OCI-LY3 (cell line): ENCODE measurements around the gene CTSE.
"Not testable (repeated sequence)": the region's sequence is repeated elsewhere in the genome, so short reads cannot be mapped to it uniquely, and the experiment has no call there.

Source experiments
- EZH2phosphoT487 ChIP-seq: fragments of 200-600 bp; shearing (Covaris generic); IDR thresholded peaks from 2 replicates; pipeline ENCODE4 v1.6.1; 2018; ENCODE audit warnings: antibody characterized with exemption, mixed run types, low read depth
- TF ChIP-seq, protein P1 (sequence below): fragments of 200-600, 300-600 bp; sonication (generic); IDR thresholded peaks from 2 replicates; pipeline ENCODE4 v1.5.1; 2014; ENCODE audit warnings: antibody characterized with exemption, low read length, low read depth

DNA sequence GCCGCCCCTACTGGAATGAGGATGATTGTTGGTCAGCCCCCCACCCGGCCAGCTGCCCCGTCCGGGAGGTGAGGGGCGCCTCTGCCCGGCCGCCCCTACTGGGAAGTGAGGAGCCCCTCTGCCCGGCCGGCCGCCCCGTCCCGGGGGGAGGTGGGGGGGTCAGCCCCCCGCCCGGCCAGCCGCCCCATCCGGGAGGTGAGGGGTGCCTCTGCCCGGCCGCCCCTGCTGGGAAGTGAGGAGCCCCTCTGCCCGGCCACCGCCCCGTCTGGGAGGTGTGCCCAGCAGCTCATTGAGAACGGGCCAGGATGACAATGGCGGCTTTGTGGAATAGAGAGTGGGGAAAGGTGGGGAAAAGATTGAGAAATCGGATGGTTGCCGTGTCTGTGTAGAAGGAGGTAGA is 40.8 kb upstream of the CTSE start:
- TF ChIP-seq, protein P1, sequence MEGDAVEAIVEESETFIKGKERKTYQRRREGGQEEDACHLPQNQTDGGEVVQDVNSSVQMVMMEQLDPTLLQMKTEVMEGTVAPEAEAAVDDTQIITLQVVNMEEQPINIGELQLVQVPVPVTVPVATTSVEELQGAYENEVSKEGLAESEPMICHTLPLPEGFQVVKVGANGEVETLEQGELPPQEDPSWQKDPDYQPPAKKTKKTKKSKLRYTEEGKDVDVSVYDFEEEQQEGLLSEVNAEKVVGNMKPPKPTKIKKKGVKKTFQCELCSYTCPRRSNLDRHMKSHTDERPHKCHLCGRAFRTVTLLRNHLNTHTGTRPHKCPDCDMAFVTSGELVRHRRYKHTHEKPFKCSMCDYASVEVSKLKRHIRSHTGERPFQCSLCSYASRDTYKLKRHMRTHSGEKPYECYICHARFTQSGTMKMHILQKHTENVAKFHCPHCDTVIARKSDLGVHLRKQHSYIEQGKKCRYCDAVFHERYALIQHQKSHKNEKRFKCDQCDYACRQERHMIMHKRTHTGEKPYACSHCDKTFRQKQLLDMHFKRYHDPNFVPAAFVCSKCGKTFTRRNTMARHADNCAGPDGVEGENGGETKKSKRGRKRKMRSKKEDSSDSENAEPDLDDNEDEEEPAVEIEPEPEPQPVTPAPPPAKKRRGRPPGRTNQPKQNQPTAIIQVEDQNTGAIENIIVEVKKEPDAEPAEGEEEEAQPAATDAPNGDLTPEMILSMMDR = not testable (repeated sequence)
- not testable (repeated sequence) for TF ChIP-seq EZH2phosphoT487
